ENCODE data around the gene MATN4. TPM values are rescaled to one million over a fixed set of nuclear protein-coding genes. Genes with fewer than 3 reads are reported as not detected.
A peak's percentile ranks its signal among the peaks of the same experiment; 100 is the strongest.

Gene MATN4
- total and polyA plus RNA-seq, 12 donors, result 0.06 to 0.28 (median 0.24) TPM; not detected in 9

DNA sequence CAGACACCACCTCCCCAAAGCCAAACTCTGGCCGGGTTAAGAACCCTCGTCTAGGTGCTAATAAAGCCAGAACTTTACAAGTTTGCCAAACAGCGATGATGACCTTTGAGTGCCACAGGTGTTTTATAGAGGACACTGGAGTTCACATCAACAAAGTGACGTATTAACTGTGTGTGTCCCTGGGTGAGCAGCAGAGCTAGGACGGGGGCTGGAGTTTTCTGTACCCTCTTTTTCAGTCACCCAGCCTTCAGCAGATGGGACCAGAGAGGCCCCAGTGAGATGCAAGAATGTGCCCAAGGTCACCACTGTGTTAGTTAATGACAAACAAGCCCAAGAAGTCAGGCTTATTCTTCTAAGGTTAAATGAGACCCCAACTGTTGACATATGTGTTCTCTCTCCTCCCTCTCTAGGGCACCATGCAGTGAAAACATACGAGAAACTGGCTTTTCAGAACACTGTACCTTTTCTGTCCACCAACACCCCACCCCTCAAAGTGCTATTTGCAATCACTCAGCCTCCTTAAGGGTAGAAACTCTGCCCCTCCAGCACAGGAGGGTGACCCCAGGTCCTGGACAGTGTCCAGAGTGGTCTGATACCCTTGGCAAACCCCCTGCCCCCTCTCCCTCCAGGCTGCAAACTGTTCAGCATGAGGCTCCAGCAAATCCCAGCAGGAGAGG, 34.9 kb upstream of the MATN4 start:
- 52 to 60% methylated on average over 6 of the region's 6 CpGs for WGBS, 2 donors
- no peak for ATAC-seq
- peaks cover 11 to 93% (median 86%) of the 10 kb centered on the region in 9 donors for H3K4me1 ChIP-seq

DNA sequence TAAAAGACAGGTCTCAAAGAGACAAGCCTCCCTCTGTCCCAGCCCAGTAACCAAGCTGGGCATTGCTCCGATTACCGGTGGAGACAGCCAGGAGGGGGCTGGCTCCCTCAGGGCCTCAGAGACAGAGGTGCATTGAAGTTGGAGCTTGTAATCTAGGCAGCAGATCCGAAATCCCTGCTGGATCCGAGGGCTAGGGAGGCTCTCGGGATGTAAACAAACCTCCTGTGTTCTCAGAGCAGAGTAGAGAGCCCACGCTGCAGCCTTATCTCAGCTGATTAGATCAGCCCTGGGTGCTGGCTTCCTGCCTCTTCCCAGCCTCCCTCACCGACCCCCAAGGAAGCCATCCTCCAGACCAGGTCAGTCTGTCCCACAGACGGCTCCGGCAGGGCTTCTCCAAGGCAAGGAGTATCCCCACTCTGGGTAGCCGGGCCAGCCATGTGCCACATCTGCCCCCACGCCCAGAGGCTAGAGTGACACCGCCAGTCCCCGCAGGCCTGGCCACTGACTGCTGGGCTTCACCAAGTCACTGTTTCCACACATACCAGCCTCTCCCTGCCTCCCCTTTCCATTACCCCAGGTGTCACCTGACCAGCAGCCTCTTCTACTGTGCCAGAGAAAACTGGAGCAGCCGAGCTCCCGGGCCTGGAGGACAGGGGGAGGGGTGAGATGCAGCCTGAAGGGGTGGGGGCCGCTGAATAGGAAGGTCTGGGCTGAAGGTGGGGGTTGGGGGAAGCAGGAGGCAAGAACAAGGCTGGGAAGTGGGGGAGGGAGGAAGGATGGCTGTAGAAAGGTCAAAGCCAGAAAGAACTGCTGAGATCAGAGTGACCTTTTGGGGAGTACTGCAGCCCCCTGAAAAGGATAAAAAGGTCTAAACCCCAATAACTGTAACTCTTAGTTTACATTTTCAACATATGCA, 34.1 kb upstream of the MATN4 start:
- 19 to 22% methylated on average over 16 of the region's 16 CpGs for WGBS, 2 donors
- intact Hi-C loops (cut with DNase I), result loop anchor here in 4 of 10 donors (1.0 to 2.0 kb wide), 2 partner anchors 16 to 17 kb away; no protein-coding TSS in a partner anchor

More for the DNA sequence above, 34.9 kb upstream of the MATN4 start:
- H3K27me3 ChIP-seq, result no peaks in the 10 kb centered on the region
- TF ChIP-seq, protein P1, sequence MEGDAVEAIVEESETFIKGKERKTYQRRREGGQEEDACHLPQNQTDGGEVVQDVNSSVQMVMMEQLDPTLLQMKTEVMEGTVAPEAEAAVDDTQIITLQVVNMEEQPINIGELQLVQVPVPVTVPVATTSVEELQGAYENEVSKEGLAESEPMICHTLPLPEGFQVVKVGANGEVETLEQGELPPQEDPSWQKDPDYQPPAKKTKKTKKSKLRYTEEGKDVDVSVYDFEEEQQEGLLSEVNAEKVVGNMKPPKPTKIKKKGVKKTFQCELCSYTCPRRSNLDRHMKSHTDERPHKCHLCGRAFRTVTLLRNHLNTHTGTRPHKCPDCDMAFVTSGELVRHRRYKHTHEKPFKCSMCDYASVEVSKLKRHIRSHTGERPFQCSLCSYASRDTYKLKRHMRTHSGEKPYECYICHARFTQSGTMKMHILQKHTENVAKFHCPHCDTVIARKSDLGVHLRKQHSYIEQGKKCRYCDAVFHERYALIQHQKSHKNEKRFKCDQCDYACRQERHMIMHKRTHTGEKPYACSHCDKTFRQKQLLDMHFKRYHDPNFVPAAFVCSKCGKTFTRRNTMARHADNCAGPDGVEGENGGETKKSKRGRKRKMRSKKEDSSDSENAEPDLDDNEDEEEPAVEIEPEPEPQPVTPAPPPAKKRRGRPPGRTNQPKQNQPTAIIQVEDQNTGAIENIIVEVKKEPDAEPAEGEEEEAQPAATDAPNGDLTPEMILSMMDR (IDR thresholded peaks at IDR 0.05), result no peak
- peak overlapping the region in 1 of 10 donors; percentile 18 for H3K4me3 ChIP-seq
- H3K36me3 ChIP-seq, result peaks cover 0 to 6% (median 0%) of the 10 kb centered on the region in 9 donors
- peak overlapping the region; percentile 83 to 97 (median 94) for H3K27ac ChIP-seq
- DNase-seq, result no peak
- intact Hi-C loops (cut with DNase I), result loop anchor here in 4 of 10 donors (1.0 to 2.0 kb wide), 2 partner anchors 15 to 16 kb away; no protein-coding TSS in a partner anchor
- no peaks in the 10 kb centered on the region for H3K9me3 ChIP-seq

DNA sequence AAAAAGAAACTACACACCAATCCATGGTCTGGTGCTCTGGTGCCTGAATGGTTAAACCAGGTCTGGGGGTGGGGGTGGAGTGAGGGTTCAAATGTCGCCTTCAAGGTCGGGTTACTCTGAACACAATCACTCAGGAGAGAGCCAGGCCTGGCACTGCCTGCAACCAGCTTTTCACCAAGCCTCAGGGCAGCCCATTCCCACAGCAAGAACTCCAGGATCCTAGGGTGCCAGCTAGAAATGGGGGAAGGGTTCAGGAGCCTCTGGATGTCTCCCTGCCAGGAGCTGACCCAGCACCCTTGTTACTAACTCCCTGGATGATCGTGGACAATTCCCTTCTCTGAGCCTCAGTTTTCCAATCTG, 33.5 kb upstream of the MATN4 start:
- Histone ChIP-seq H3K9me3 (no peaks in the 10 kb centered on the region), H3K27me3 (no peaks in the 10 kb centered on the region), H3K36me3 (peaks cover 0 to 6% (median 0%) of the 10 kb centered on the region in 9 donors), H3K4me1 (peaks cover 15 to 100% (median 87%) of the 10 kb centered on the region in 9 donors), H3K27ac (peak overlapping the region; percentile 75 to 97 (median 94)), H3K4me3 (peak overlapping the region in 6 of 10 donors; percentile 9 to 33 (median 27))
- DNase-seq (no peak), ATAC-seq (no peak)
- intact Hi-C loops (cut with DNase I), result no loop called here
- TF ChIP-seq, protein P1 (IDR thresholded peaks at IDR 0.05), result no peak
- 36 to 40% methylated on average over 3 of the region's 3 CpGs for WGBS, 2 donors

More for the DNA sequence above, 34.1 kb upstream of the MATN4 start:
- peak overlapping the region in 6 of 10 donors; percentile 9 to 33 (median 27) for H3K4me3 ChIP-seq
- peaks cover 0 to 6% (median 0%) of the 10 kb centered on the region in 9 donors for H3K36me3 ChIP-seq
- H3K27ac ChIP-seq, result peak overlapping the region; percentile 83 to 97 (median 94)
- ATAC-seq (peak; percentile 69 to 86 (median 78)), DNase-seq (peak; percentile 63 to 79)
- H3K9me3 ChIP-seq, result no peaks in the 10 kb centered on the region
- no peaks in the 10 kb centered on the region for H3K27me3 ChIP-seq
- TF ChIP-seq, protein P1 (IDR thresholded peaks at IDR 0.05), result no peak
- H3K4me1 ChIP-seq, result peaks cover 11 to 100% (median 88%) of the 10 kb centered on the region in 9 donors

DNA sequence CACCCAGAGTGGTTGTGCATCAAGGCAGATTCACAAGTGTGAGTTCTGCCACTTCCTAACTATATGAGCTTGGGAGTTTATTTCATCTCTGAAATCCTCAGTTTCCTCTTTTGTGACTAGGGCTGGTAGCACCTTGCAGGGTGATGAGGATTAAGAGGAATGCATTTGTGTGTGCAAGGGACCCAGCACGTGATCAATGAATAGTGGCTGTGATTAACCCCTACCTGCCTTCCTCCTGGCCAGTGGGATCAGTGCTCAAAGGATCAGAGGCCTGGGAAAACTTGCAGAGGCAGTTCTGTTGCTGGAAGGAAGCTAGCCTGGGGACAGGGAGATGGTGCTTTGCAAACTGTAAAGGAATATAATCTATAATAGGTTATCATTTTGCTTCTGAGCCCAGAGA, 32.9 kb upstream of the MATN4 start:
- ATAC-seq, result no peak
- WGBS, 2 donors, result 55 to 61% methylated on average over 1 of the region's 1 CpG
- Histone ChIP-seq H3K4me3 (peak overlapping the region in 1 of 10 donors; percentile 30), H3K27ac (peak overlapping the region; percentile 75 to 97 (median 94)), H3K4me1 (peaks cover 15 to 100% (median 83%) of the 10 kb centered on the region in 9 donors), H3K9me3 (no peaks in the 10 kb centered on the region), H3K27me3 (no peaks in the 10 kb centered on the region), H3K36me3 (peaks cover 0 to 10% (median 0%) of the 10 kb centered on the region in 9 donors)
- TF ChIP-seq, protein P1 (IDR thresholded peaks at IDR 0.05), result no peak
- intact Hi-C loops (cut with DNase I), result no loop called here
- no peak for DNase-seq
